ENCODE data around the gene ARHGAP40.

The ARHGAP40 gene

DNA sequence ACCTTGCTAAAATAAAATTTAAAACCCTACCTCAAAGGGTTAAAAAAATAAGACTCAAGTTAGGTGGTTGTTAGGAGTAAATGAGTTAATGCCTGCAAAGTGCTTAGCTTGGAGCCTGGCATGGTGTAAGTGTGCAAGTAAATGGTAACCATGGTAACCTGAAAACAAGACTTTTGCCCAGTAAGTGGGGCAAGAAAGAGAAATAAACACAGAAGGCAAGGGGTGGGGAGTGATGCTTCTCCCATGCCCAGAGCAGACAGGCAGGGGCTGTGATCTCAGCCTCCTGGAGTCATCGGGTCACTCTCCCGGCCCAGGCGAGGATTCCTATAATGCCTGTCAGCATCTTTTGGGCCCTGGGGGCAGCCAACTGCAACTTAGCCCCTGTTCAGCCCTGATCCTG, 63.5 kb downstream of the ARHGAP40 start:
- Mint-ChIP-seq H3K27ac (no peak overlapping the region), H3K9me3 (no peaks in the 10 kb centered on the region), H3K4me3 (no peak overlapping the region), H3K4me1 (peaks cover 15% of the 10 kb centered on the region), H3K27me3 (peaks cover 47% of the 10 kb centered on the region), H3K36me3 (ENCODE audit: low read depth) (no peaks in the 10 kb centered on the region)
- DNase-seq (no peak), ATAC-seq (no peak)

GRCh38 chr20:38665506-38666285, 64.1 kb downstream of the ARHGAP40 start:
- ATAC-seq, result peak; percentile 76
- H3K27ac Mint-ChIP-seq, result peak overlapping the region; percentile 39
- peaks cover 50% of the 10 kb centered on the region for H3K27me3 Mint-ChIP-seq
- peaks cover 15% of the 10 kb centered on the region for H3K4me1 Mint-ChIP-seq
- no peaks in the 10 kb centered on the region for H3K36me3 Mint-ChIP-seq (ENCODE audit: low read depth)
- no peak overlapping the region for H3K4me3 Mint-ChIP-seq
- no peaks in the 10 kb centered on the region for H3K9me3 Mint-ChIP-seq
- no peak for DNase-seq

DNA sequence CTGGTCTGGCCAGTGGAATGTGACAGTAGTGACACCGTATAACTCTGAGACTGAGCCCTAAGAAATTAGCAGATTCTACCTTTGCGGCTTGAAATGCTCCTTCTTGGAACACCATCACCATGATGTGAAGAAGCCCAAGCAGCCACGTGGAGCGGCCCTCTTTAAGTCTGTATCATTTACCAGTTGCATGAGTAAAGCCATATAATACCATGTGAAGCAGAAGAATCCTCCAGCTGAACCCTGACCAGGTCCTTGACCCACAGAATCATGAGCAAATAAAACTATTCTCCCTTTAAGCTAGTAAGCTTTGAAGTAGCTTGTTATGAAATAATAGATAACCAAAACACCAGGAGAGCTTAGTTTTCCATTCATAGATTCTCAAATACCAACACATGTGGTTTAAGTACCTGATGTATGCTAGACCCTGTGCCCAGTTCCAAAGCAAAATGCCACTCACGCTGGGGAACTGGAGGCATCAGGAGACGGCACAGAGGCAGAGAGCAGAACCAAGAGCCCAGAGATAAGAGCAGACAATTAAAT, 65.9 kb downstream of the ARHGAP40 start:
- H3K27me3 Mint-ChIP-seq, result peaks cover 62% of the 10 kb centered on the region
- no peak for ATAC-seq

DNA sequence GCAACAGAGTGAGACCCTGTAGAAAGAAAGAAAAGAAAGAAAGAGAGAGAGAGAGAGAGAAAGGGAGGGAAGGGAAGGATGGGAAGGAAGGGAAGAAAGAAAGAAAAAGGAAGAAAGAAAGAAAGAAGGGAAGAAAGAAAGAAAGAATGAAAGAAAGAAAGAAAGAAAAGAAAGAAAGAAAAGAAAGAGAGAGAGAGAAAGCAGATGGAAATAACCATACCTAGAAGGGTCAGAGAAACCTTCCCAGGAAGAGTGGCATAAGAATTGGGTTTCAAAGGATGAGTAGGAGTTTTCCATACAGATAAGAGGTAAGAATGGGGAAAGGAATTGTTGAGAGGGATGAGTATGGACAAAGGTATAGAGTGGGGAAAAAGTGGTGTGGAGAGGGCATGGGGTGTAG, 68.1 kb downstream of the ARHGAP40 start:
- H3K27me3 Mint-ChIP-seq, result peaks cover 64% of the 10 kb centered on the region

More for the DNA sequence above, 65.9 kb downstream of the ARHGAP40 start:
- H3K9me3 Mint-ChIP-seq, result no peaks in the 10 kb centered on the region
- H3K36me3 Mint-ChIP-seq (ENCODE audit: low read depth), result no peaks in the 10 kb centered on the region
- DNase-seq, result no peak
- H3K4me1 Mint-ChIP-seq, result peaks cover 15% of the 10 kb centered on the region
- no peak overlapping the region for H3K27ac Mint-ChIP-seq
- no peak overlapping the region for H3K4me3 Mint-ChIP-seq

DNA sequence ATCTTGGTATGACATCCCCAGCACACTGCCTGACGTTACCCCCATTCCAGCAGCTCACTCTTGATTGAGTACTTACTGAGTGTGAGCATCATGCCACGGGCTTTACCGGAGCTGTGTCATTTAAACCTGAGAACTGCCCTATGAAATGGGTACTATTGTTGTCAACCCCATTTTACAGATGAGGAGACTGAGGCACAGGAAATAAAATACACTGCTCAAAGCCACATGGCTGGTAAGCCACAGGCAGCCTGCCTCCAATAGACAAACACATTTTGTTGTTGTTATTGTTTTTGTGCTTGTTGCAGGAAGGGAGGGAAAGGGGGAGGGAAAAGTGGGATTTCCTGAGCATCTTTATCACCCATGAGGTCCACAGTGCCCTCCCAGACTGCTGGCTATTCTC, 69.2 kb downstream of the ARHGAP40 start:
- Mint-ChIP-seq H3K27me3 (peaks cover 66% of the 10 kb centered on the region), H3K4me1 (peaks cover 12% of the 10 kb centered on the region)
- ATAC-seq, result no peak

More for the DNA sequence above, 68.1 kb downstream of the ARHGAP40 start:
- no peak overlapping the region for H3K4me3 Mint-ChIP-seq
- DNase-seq, result no peak
- H3K27ac Mint-ChIP-seq, result no peak overlapping the region
- no peaks in the 10 kb centered on the region for H3K36me3 Mint-ChIP-seq (ENCODE audit: low read depth)
- no peaks in the 10 kb centered on the region for H3K9me3 Mint-ChIP-seq
- ATAC-seq, result no peak
- H3K4me1 Mint-ChIP-seq, result peaks cover 21% of the 10 kb centered on the region

GRCh38 chr20:38671186-38671585, 69.6 kb downstream of the ARHGAP40 start:
- no peak overlapping the region for H3K27ac Mint-ChIP-seq

More for the DNA sequence above, 69.2 kb downstream of the ARHGAP40 start:
- no peak for DNase-seq
- no peak overlapping the region for H3K27ac Mint-ChIP-seq
- H3K9me3 Mint-ChIP-seq, result no peaks in the 10 kb centered on the region
- H3K4me3 Mint-ChIP-seq, result no peak overlapping the region
- no peaks in the 10 kb centered on the region for H3K36me3 Mint-ChIP-seq (ENCODE audit: low read depth)

DNA sequence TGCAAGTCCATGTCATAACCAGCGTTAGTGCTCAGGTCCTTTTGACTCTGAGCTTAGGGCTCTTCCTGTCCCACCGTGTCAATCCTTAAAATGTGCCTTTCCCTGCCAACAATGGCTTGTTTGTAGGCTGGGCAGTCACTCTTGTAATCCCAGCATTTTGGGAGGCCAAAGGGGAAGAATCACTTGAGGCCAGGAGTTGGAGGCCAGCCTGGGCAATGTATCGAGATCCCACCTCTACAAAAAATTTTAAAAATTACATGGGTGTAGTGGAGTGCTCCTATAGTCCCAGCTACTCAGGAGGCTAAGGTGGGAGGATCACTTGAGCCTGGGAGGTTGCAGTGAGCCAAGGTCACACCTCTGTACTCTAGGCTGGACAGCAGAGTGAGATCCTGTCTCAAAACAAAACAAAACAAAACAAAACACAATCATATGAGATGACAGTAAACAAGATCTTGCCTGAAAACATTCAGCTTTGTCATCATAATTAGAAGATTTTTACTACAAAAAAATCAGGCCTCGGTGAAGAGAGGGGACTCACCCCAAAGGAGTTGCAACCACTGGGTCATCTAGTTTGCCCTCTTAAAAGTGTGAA, 70.2 kb downstream of the ARHGAP40 start:
- Mint-ChIP-seq H3K9me3 (no peaks in the 10 kb centered on the region), H3K4me1 (peaks cover 8% of the 10 kb centered on the region), H3K27ac (no peak overlapping the region), H3K4me3 (no peak overlapping the region), H3K36me3 (ENCODE audit: low read depth) (no peaks in the 10 kb centered on the region), H3K27me3 (peaks cover 63% of the 10 kb centered on the region)
- DNase-seq, result no peak
- ATAC-seq, result no peak

More at GRCh38 chr20:38671186-38671585, 69.6 kb downstream of the ARHGAP40 start:
- no peak for DNase-seq
- H3K4me1 Mint-ChIP-seq, result peaks cover 8% of the 10 kb centered on the region
- no peaks in the 10 kb centered on the region for H3K9me3 Mint-ChIP-seq
- peaks cover 63% of the 10 kb centered on the region for H3K27me3 Mint-ChIP-seq
- no peaks in the 10 kb centered on the region for H3K36me3 Mint-ChIP-seq (ENCODE audit: low read depth)
- no peak for ATAC-seq
- no peak overlapping the region for H3K4me3 Mint-ChIP-seq

- no peaks in the 10 kb centered on the region for H3K9me3 Mint-ChIP-seq
- no peak overlapping the region for H3K27ac Mint-ChIP-seq
- H3K27me3 Mint-ChIP-seq, result peaks cover 60% of the 10 kb centered on the region
- ATAC-seq, result no peak
- H3K4me3 Mint-ChIP-seq, result no peak overlapping the region
- peaks cover 8% of the 10 kb centered on the region for H3K4me1 Mint-ChIP-seq
- DNase-seq, result no peak
- H3K36me3 Mint-ChIP-seq (ENCODE audit: low read depth), result no peaks in the 10 kb centered on the region
Observed at GRCh38 chr20:38672504-38672903, 70.9 kb downstream of the ARHGAP40 start.

DNA sequence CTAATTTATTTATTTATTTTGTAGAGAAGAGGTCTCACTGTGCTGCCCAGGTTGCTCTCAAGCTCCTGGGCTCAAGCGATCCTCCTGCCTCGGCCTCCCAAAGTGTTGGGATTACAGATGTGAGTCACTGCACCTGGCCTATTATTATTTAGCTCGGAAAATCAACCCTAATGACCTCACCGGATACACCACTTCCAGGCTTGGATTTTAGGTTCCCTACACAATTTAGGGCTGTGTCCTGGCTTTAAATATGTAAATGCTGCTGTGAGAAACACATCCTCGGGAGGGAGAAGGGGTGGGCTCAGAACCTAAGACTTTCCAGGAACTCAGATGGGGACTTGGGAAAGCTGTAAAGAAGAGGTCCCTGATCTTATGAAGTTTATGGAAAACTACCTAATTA, 71.7 kb downstream of the ARHGAP40 start:
- Mint-ChIP-seq H3K4me1 (peaks cover 8% of the 10 kb centered on the region), H3K27me3 (peaks cover 53% of the 10 kb centered on the region), H3K9me3 (no peaks in the 10 kb centered on the region), H3K27ac (peak overlapping the region; percentile 22), H3K4me3 (peak overlapping the region; percentile 69), H3K36me3 (ENCODE audit: low read depth) (no peaks in the 10 kb centered on the region)
- DNase-seq, result no peak
- no peak for ATAC-seq

- H3K27ac Mint-ChIP-seq, result peak overlapping the region; percentile 22
- peak overlapping the region; percentile 69 for H3K4me3 Mint-ChIP-seq
- peaks cover 54% of the 10 kb centered on the region for H3K27me3 Mint-ChIP-seq
- no peaks in the 10 kb centered on the region for H3K36me3 Mint-ChIP-seq (ENCODE audit: low read depth)
- no peaks in the 10 kb centered on the region for H3K9me3 Mint-ChIP-seq
- DNase-seq (peak; percentile 7), ATAC-seq (peak; percentile 16)
- peaks cover 8% of the 10 kb centered on the region for H3K4me1 Mint-ChIP-seq
Observed at GRCh38 chr20:38673725-38674091, 72.1 kb downstream of the ARHGAP40 start.

DNA sequence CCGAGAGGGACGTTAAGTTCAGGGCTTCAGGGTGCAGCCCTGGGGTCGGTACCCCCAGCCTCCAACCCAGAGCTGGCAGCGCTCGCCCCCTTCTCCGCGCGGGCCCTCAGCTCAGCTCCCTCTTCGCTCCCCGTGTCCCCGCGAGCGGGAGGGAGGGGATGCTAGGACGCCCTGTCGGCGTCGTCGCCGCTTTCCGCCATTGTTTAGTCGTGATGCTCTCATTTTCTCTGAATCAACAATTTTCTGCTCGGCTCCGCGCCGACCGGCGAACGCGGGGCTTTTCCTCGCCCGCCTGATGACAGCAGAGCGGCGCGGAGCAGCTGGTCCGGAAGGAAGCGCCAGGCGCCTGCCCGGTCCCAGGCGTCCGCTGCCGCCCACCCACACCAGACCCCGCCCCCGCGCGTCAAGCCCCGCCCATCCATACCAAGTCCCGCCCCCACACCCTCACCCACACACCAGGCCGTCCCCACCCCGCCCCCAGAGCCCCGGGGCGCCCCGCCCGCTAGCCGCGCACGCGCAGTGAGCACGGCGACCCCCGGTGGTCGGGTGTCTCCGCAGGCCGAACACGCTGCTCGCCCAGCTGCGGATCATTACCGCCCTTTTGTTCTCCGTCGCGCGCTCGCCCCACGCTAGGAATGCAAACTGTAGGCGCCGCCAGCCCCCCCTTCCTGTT, 72.6 kb downstream of the ARHGAP40 start:
- no peaks in the 10 kb centered on the region for H3K36me3 Mint-ChIP-seq (ENCODE audit: low read depth)
- no peaks in the 10 kb centered on the region for H3K9me3 Mint-ChIP-seq
- ATAC-seq (peak; percentile 57), DNase-seq (peak; percentile 61)
- H3K27ac Mint-ChIP-seq, result no peak overlapping the region
- peak overlapping the region; percentile 69 for H3K4me3 Mint-ChIP-seq
- H3K27me3 Mint-ChIP-seq, result peaks cover 50% of the 10 kb centered on the region
- H3K4me1 Mint-ChIP-seq, result peaks cover 8% of the 10 kb centered on the region

DNA sequence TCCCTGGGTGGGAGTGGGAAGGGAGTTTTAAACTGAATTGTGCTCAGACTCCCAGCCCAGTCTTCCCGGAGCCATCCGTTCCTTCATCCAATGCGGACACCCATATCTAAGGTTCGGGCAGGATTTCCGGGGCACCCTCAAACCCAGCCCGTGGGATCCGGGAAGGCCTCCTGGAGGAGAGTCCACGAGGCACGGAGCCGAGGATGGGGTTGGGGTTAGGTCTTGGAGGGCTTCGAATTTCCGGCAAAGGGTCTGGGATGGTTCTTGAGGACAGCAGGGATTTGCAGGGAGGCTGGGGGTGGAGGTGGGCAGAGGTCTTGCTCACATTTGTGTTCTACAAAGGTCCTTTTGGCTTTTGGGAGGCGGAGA, 73.1 kb downstream of the ARHGAP40 start:
- peaks cover 47% of the 10 kb centered on the region for H3K27me3 Mint-ChIP-seq
- no peaks in the 10 kb centered on the region for H3K36me3 Mint-ChIP-seq (ENCODE audit: low read depth)
- no peaks in the 10 kb centered on the region for H3K9me3 Mint-ChIP-seq
- H3K27ac Mint-ChIP-seq, result no peak overlapping the region
- H3K4me1 Mint-ChIP-seq, result peaks cover 8% of the 10 kb centered on the region
- no peak for ATAC-seq
- DNase-seq, result no peak
- peak overlapping the region; percentile 68 for H3K4me3 Mint-ChIP-seq

GRCh38 chr20:38676576-38676975, 75.0 kb downstream of the ARHGAP40 start:
- H3K27me3 Mint-ChIP-seq, result peaks cover 49% of the 10 kb centered on the region
- no peaks in the 10 kb centered on the region for H3K36me3 Mint-ChIP-seq (ENCODE audit: low read depth)
- no peak overlapping the region for H3K27ac Mint-ChIP-seq
- DNase-seq (no peak), ATAC-seq (no peak)
- H3K4me1 Mint-ChIP-seq, result peaks cover 8% of the 10 kb centered on the region
- H3K4me3 Mint-ChIP-seq, result no peak overlapping the region
- H3K9me3 Mint-ChIP-seq, result no peaks in the 10 kb centered on the region

DNA sequence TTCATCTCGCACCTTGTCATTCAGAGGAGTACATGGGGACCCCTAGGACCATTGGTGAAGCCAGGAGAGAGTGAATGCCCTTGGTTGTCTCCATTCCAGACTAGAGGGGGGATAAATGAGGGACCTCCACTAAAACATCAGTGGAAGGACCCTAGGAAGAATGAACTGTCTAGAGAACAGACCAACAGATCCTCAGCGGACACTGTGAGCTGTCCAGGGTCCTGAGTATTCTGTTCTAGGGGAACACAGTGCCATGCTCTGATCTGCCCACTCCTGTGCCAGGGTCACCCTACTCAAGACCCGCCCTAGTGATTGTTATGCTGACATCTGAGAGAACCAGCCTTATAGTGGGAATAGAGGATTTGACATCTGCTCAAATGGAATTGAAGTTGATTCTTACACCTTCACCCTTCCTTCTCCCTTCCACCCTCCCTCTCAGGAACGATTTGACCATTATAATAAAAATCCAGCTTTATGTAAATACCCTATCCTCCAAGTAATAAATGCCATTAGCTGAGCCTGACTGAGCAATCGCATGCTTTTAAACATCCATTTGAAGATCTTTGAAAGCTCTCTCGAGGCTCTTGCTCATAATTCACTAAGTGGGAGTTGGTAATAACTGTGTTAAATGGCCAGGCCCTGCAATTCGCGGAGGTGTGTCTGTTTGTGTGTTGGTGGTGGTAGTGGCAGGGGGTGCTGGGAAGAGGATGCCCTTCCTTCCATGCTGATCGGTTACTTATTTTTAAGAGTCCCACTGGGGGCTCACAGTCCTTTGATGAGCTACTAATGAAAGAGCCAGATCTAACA, 79.1 kb downstream of the ARHGAP40 start:
- DNase-seq (peak; percentile 26), ATAC-seq (no peak)
- peaks cover 6% of the 10 kb centered on the region for H3K9me3 Mint-ChIP-seq
- peaks cover 39% of the 10 kb centered on the region for H3K27me3 Mint-ChIP-seq
- H3K36me3 Mint-ChIP-seq (ENCODE audit: low read depth), result no peaks in the 10 kb centered on the region
- H3K4me3 Mint-ChIP-seq, result no peak overlapping the region
- H3K27ac Mint-ChIP-seq, result no peak overlapping the region
- H3K4me1 Mint-ChIP-seq, result no peaks in the 10 kb centered on the region

All from activated naive CD8-positive, alpha-beta T cell treated with anti-CD3 and anti-CD28 coated beads, Interleukin-2, amount 50 U/mL, for 24 hours (primary cell).